Adrenal gland (tissue), 12 donors: Measurements from ENCODE around the gene NUMBL. TPM values are rescaled to one million over a fixed set of nuclear protein-coding genes. Genes with fewer than 3 reads are reported as not detected.

Experiments
- DNase-seq, 7 donors: peaks; one replicate each; pipeline ENCODE4 v3.0.0-alpha.2; 2019 to 2020
- H3K27ac ChIP-seq, 5 donors: fragments of 200-600 bp; sonication (generic) in 4 of 5; 1 replicate in 3 of 5; 2 replicates in 2 of 5; pipeline versions ENCODE4 v1.5.1 to v1.8.0; 2016 to 2020; ENCODE audit warnings: mild to moderate bottlenecking in 1 of 5
- H3K27me3 ChIP-seq: fragments of 200-600 bp; 2 replicates; pipeline ENCODE4 v1.8.0; 2021
- H3K36me3 ChIP-seq, 2 donors: fragments of 200-600 bp; replicated peaks in 1 of 2; 1 replicate in 1 of 2; 2 replicates in 1 of 2; pipeline versions ENCODE4 v1.5.1 to v1.8.0; 2018 to 2022
- H3K4me1 ChIP-seq, 2 donors: fragments of 200-600 bp; replicated peaks in 1 of 2; 1 replicate in 1 of 2; 2 replicates in 1 of 2; pipeline versions ENCODE4 v1.5.1 to v1.8.0; 2018 to 2021
- H3K4me3 ChIP-seq, 4 donors: fragments of 200-600 bp; sonication (generic) in 3 of 4; one replicate each; pipeline ENCODE4 v1.5.1; 2016 to 2018
- H3K9me3 ChIP-seq, 3 donors: fragments of 200-600 bp; sonication (generic) in 1 of 3; replicated peaks in 1 of 3; 1 replicate in 2 of 3; 2 replicates in 1 of 3; pipeline versions ENCODE4 v1.5.1 to v1.8.0; 2016 to 2021
- POLR2A ChIP-seq, 2 donors: fragments of 450-650 bp; IDR thresholded peaks; one replicate each; pipeline ENCODE4 v1.6.1; 2017; ENCODE audit warnings: antibody characterized with exemption in 2 of 2, mild to moderate bottlenecking in 2 of 2, moderate library complexity in 1 of 2
- WGBS, 4 donors: extraction: QIAGEN DNeasy Blood & Tissue Kit in 2 of 4; methylation state at CpG; one replicate each; pipeline versions ENCODE4 v1.1.5 to v1.1.7; 2013 to 2017; 5-methylcytosine and 5-hydroxymethylcytosine counted together
- intact Hi-C, 2 donors: fragments of 100-400 bp; cut with DNase I; formaldehyde crosslinking; loops; one replicate each; pipeline versions ENCODE4 v1.14.1 to v1.15.0; 2022 to 2023
- polyA plus RNA-seq, 3 donors: library from polyadenylated mRNA; stranded (reverse); fragments of 200-250 nt in 2 of 3; fragments of 350-450 nt in 1 of 3; fragmentation: Illumina TruSeq in 1 of 3; extraction: RNeasy Lipid Tissue Mini Kit (QIAGEN cat#74804) in 1 of 3; gene quantifications; one replicate each; pipeline ENCODE4 v1.2.3, GENCODE V29; 2013 to 2014
- total RNA-seq, 9 donors: library from RNA; depleted of rRNA in 4 of 9; stranded (reverse); fragments of >200 nt in 4 of 9; fragments of 120-200 nt in 1 of 9; fragmentation: NEBNext Ultra II Directional in 1 of 9; extraction: Animal tissue kit (Norgen Biotek cat#: 25700) in 1 of 9; gene quantifications; one replicate each; pipeline versions ENCODE4 v1.1.0 to v1.2.4, GENCODE V29; 2013 to 2023
- TF ChIP-seq, protein P1 (sequence below), 6 experiments: fragments of 450-650 bp in 4 of 6; fragments of 200-600 bp in 2 of 6; sonication (generic) in 1 of 6; IDR thresholded peaks; 1 replicate in 5 of 6; 2 replicates in 1 of 6; pipeline versions ENCODE4 v1.5.1 to v1.8.0; 2016 to 2021; ENCODE audit warnings: antibody characterized with exemption in 6 of 6, mild to moderate bottlenecking in 2 of 6, moderate library complexity in 1 of 6
- donor health status: healthy with polysubstance abuse.
- donor health status: Bipolar disorder and iron deficiency.
- donor health status: DM: yes; HTN: yes; CAD: no.
- donor health status: DM: no; HTN: no; CAD: no.
- donor health status: DM: no; HTN: no; CAD: no.
- donor health status: DM: yes; HTN: yes; CAD: no.

NUMBL gene
- total and polyA plus RNA-seq, 12 donors = 3.2 to 60.6 (median 30.0) TPM

DNA sequence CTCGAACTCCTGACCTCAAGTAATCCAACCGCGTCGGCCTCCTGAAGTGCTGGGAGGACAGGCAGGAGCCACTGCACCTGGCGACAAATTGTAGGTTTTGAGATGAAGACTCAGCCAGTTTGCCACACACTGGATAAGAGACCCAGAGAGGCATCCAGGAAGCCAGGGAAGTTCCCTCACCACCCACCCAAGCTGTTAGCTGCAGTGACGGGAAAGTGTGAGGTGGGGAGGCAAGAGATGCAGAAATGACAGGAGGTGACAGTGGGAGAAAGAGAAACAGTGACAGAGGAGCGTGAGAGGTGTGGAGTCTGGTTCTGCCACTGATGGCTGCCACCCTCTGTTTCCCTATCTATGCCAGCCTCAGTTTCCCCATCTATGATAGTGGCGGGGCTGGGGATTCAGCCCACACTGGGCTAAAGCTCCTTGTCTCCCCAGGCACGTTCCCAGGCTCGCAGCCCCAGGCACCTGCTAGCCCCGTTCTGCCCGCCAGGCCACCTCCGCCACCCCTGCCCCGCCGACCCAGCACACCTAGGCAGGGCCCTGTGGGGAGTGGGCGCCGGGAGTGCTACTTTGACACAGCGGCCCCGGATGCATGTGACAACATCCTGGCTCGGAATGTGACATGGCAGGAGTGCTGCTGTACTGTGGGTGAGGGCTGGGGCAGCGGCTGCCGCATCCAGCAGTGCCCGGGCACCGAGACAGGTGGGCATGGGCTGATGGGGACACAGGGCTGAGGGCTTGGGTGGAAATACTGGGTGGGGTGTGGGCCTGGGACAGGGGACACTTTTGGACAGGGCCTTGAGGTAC lies 68.3 kb downstream of the NUMBL start:
- H3K36me3 ChIP-seq = peaks cover 0 to 45% of the 10 kb centered on the region in 2 donors
- H3K4me3 ChIP-seq = no peak overlapping the region
- H3K4me1 ChIP-seq = no peaks in the 10 kb centered on the region
- no peaks in the 10 kb centered on the region for H3K27me3 ChIP-seq
- DNase-seq = no peak
- no peak for TF ChIP-seq POLR2A (IDR thresholded peaks at IDR 0.05)
- TF ChIP-seq, protein P1, sequence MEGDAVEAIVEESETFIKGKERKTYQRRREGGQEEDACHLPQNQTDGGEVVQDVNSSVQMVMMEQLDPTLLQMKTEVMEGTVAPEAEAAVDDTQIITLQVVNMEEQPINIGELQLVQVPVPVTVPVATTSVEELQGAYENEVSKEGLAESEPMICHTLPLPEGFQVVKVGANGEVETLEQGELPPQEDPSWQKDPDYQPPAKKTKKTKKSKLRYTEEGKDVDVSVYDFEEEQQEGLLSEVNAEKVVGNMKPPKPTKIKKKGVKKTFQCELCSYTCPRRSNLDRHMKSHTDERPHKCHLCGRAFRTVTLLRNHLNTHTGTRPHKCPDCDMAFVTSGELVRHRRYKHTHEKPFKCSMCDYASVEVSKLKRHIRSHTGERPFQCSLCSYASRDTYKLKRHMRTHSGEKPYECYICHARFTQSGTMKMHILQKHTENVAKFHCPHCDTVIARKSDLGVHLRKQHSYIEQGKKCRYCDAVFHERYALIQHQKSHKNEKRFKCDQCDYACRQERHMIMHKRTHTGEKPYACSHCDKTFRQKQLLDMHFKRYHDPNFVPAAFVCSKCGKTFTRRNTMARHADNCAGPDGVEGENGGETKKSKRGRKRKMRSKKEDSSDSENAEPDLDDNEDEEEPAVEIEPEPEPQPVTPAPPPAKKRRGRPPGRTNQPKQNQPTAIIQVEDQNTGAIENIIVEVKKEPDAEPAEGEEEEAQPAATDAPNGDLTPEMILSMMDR (IDR thresholded peaks at IDR 0.05) = no peak
- intact Hi-C loops = no loop called here
- H3K9me3 ChIP-seq = no peaks in the 10 kb centered on the region
- WGBS, 4 donors = 90 to 94% (median 93%) methylated on average over 17 to 24 of the region's 24 CpGs
- H3K27ac ChIP-seq = no peak overlapping the region

GRCh38 chr19:40621283-40621682 lies 69.2 kb downstream of the NUMBL start:
- TF ChIP-seq, protein P1 (IDR thresholded peaks at IDR 0.05) = no peak
- TF ChIP-seq POLR2A (IDR thresholded peaks at IDR 0.05) = no peak
- H3K27me3 ChIP-seq = no peaks in the 10 kb centered on the region
- WGBS, 4 donors = 47 to 81% (median 71%) methylated on average over 2 of the region's 2 CpGs
- intact Hi-C loops = no loop called here
- H3K4me3 ChIP-seq = no peak overlapping the region
- no peaks in the 10 kb centered on the region for H3K4me1 ChIP-seq
- no peak for DNase-seq
- no peaks in the 10 kb centered on the region for H3K9me3 ChIP-seq
- H3K27ac ChIP-seq = no peak overlapping the region
- peaks cover 0 to 45% of the 10 kb centered on the region in 2 donors for H3K36me3 ChIP-seq

DNA sequence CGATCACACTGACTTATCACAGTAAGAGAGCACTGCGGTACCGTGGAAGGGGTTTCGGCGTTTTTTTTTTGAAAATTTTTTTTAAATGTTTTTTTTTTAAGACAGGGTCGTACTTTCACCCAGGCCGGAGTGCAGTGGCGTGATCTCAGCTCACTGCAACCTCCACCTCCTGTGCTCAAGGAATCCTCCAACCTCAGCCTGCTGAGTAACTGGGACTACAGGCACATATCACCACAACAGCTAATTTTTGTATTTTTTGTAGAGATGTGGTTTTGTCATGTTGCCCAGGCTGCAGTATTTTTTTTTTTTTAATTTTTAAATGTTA lies 70.3 kb downstream of the NUMBL start:
- no peaks in the 10 kb centered on the region for H3K4me1 ChIP-seq
- no peak overlapping the region for H3K4me3 ChIP-seq
- no peaks in the 10 kb centered on the region for H3K27me3 ChIP-seq
- peaks cover 0 to 39% of the 10 kb centered on the region in 2 donors for H3K36me3 ChIP-seq
- no peak overlapping the region for H3K27ac ChIP-seq
- DNase-seq = no peak
- no peak for TF ChIP-seq POLR2A (IDR thresholded peaks at IDR 0.05)
- 87 to 97% (median 93%) methylated on average over 8 of the region's 8 CpGs for WGBS, 4 donors
- no peaks in the 10 kb centered on the region for H3K9me3 ChIP-seq
- intact Hi-C loops = no loop called here

DNA sequence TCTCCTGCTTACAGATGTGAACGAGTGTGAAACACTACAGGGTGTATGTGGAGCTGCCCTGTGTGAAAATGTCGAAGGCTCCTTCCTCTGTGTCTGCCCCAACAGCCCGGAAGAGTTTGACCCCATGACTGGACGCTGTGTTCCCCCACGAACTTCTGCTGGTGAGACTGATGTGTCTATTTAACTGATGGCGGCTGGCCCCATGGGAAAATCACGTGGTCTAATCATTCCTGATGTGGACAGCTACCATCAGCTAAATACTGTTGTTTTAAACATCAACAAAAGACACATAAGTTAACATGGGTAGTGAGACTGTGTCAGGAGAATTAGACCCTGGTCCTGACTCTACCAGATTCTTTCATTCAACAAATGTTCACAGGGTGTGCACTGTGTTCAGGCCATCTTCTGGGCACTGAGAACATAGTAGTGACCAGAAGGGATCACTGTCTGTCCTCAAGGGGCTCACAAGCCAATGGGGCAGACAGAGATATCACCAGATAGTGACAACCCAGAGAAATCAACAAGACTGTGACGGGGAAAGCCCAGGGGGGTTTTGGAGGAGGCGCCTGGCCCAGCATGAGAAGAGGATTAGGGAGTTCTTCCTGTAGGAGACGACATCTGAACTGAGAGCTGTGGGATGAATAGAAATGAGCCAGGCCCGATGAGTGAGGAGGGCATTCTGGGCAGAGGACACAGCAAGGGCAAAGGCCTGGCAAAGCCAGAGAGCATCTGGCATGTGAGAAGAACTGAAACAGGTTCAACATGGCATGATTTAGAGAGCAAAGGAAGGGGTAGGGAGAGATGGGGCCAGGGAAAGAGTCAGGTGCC lies 70.9 kb downstream of the NUMBL start:
- WGBS, 4 donors = 70 to 82% (median 76%) methylated on average over 10 to 11 of the region's 11 CpGs
- Histone ChIP-seq H3K36me3 (peaks cover 0 to 39% of the 10 kb centered on the region in 2 donors), H3K4me1 (no peaks in the 10 kb centered on the region), H3K27ac (no peak overlapping the region), H3K4me3 (no peak overlapping the region), H3K27me3 (no peaks in the 10 kb centered on the region), H3K9me3 (no peaks in the 10 kb centered on the region)
- intact Hi-C loops = no loop called here
- no peak for DNase-seq
- no peak for TF ChIP-seq POLR2A (IDR thresholded peaks at IDR 0.05)
- TF ChIP-seq, protein P1 (IDR thresholded peaks at IDR 0.05) = no peak
